Stimulated activated CD4-positive, alpha-beta T cell treated with anti-CD3 and anti-CD28 coated beads, TNF-alpha, amount 100 ng/mL, for 48 hours (primary cell): ENCODE measurements around the gene PDZK1IP1.
"Not testable (repeated sequence)": the region's sequence is repeated elsewhere in the genome, so short reads cannot be mapped to it uniquely, and the experiment has no call there.

ENCODE experiments used
- DNase-seq, 3 donors: peaks; one replicate each; pipeline ENCODE4 v3.0.0-alpha.2; 2020; ENCODE audit warnings: low read depth in 3 of 3

PDZK1IP1 gene

DNA sequence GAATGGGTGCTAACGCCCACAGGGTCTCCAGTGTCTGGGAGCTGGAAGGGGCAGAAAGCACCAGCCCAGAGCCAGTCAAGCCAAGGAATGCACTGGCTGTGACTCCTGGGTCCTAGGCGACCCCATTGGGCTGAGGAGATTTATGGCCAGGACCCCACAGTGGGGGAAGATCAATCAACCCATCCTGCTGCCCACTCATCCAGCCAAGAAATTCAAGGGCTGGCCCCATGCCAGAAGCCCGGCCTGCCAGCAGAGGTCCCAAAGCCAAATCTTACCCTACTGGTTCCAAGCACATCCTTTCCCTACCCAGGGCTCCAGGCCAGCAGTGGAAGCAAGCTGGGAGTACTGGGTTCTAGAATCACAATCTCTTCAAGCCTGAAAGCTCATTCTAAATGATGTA, 6.8 kb upstream of the PDZK1IP1 start:
- no peak for DNase-seq

DNA sequence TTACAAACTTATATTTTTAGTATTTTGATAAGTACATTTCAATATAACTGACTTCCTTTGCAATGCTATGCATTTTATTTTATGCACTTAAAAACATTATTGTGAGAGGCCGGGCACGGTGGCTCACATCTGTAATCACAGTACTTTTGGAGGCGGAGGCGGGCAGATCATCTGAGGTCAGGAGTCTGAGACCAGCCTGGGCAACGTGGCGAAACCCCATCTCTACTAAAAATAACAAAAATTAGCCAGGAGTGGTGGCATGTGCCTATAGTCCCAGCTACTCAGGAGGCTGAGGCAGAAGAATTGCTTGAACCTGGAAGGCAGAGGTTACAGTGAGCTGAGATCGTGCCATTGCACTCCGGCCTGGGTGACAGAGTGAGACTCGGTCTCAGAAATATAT, 6.1 kb upstream of the PDZK1IP1 start:
- not testable (repeated sequence) for DNase-seq

DNA sequence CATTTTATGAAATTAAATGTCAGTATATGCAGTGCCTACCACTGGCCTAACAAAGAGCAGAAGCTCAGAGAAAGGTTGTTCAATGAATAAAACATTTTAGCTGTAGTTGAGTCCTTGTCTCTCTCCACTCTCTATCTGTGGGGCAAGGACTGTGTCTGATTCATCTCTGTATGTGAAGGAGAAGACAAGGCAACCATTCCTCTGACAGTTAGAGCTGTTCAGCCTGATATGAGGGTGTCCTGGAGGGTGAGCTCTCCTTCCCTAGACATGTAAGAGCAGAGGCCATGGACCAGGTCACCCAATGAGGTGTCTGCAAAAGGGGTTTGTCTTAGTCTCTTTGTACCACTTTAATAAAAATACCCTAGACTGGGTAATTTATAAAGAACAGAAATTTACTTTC, 4.5 kb upstream of the PDZK1IP1 start:
- DNase-seq, result no peak

DNA sequence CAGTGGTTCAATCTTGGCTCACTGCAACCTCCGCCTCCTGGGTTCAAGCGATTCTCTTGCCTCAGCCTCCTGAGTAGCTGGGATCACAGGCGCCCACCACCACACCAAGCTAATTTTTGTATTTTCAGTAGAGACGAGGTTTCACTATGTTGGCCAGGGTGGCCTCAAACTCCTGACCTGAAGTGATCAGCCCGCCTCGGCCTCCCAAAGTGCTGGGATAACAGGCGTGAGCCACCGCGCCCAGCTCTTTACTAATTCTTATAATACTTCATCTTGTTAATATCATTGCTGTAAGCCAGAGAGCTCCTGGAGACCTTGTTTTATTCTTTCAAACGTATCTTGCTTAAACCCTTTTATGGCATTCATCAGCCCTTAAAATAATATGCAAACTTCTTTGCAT, 3.7 kb upstream of the PDZK1IP1 start:
- not testable (repeated sequence) for DNase-seq

DNA sequence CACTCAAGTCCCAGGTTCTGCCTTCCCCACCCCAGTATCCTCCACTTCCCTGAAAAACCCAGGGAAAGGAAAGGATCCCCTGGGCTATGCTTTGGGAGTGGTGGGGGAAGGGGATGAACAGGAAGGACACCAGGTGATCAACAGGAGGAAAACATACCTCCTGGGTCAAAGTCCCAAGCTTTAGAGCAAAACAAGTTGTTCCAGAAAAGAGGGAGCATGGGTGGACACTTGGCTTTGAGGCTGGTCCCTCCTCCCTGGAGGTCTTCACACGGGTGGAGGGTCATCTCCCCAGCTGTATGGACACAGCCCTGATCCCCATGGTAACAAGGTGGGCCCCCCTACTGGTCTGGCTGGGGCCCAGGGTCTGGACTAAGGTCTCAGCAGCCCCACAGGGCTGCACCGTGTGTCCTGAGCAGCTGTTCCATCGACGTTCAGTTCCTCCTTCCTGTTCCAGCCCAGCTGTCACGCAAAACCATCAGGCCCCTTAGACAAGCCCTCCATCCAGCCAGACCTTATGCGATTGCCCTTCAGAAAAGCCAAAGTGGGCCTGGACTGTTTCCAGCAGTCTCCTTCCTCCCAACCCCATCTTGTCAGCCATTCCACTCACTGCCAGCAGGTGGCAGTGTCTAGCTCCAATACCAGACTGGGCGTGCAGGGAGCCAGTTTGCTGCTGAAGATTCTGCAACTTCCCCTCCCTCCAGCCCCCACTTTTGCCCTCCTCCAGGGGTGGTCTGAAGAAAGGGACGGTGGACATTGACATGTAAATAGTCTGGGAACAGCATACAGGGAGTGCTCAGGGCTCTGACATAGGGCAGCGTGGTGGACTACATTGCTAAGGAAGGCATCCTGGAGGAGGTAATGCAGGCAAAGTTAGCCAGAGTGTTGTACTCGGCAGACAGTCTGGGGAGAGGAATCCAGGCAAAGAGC, 2.9 kb upstream of the PDZK1IP1 start:
- peak; percentile 40 to 50 (median 47) for DNase-seq

DNA sequence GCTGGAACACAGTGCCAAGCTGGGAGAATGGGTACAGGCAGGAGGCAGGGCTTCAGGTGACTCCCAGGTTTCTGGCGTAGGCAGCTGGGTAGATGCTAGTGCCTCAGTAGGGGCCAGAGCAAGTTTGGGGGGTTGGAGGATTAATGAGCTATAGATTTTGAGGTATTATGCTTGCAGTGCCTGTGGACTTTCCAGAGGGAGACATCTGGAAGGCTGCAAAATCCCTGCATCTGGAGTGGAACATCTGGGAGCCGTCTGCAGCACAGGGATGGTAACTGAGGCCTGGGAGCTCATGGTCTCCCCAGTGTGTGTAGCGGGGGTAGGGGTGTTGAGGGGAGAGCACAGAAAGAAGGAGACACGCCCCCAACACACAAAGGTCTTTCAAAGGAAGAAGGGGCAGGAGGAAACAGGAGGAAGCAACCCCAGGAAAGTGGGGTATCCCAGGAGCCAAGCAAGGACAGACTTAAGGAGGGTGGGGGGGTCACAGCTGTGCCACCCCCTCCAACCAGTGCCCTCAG, 2.2 kb upstream of the PDZK1IP1 start:
- no peak for DNase-seq

DNA sequence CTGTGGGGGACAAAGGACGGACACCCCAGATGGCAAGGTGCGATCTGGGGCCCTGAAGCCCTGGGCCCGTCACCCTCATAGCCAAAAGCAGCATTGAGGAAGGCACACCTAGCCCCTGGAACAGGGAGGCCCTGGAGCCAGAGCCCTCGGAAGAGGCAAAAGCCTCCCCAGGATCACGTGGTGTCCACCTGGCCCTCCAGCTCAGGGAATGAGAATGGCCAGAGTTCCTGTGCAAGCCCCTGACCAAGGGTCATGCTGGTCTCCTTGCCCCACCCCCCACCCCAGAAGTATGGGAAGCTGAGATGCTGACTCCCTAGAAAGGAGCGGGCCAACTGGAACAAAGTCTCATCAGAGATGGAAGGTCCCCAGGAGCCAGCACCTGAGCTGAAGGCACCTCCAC, 1.0 kb upstream of the PDZK1IP1 start:
- DNase-seq, result no peak

DNA sequence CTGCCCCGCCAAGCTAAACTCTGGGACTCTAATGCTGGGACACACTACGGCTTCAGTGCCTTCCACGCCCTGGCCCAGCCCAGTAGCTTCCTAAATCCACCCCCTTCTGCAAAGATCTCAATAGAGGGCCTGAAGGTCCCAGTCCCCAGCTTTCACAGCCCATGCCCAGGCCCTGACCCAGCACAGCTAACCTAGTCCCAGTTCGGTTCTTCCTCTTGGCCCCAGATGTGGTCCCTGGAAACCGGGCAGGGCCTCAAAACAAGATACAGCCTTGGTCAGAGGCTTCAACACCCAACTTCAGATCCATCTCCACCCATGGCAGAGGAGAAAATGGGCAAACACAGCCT, 646 bp upstream of the PDZK1IP1 start:
- DNase-seq, result no peak

DNA sequence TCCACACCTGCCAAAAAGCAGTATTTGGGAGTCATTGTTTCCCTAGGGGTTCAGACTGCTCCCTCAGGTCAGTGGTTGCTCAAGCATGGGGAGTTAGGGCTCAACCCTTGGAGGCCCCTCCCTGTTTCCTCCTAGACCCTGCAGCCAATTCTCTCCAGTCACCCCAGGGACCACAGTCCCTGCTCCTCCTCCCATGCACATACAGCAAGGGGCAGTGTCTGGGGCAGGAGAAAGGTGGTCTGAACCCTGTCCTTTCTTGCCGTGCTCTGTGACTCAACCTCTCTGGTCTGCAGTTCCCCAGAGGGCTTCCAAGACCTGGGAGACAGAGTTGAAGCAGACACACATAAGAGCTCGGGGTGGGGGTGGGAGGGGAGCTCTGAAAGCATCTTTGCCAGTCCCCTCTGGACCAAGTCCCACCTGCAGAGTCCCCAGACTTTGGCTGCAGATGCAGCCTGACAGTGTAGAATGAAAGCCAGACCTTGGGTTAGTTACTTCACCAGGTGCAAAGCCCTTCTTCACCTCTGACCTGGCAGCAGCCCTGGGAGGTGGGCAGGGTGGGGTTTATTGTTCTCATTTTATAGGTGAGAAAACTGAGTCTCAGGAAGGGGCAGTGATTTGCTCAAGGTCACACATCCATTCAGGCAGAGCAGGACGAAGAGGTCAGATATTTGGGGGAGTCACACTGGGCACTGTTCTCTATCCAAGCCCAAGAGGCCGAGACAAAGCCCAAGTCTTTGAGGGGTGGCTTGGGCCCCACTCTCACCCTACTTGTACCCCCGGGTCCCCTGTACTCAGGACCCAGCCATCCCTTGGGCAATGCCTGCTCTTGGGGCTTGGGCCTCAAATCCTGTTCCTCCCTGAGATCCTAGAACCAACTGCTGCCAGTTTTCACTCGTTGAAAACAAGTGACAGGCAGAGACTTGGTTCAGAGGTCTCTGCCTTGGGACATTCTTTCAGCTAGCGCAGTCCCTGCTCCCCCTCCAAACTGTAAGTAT, 748 bp downstream of the PDZK1IP1 start:
- DNase-seq, result no peak

DNA sequence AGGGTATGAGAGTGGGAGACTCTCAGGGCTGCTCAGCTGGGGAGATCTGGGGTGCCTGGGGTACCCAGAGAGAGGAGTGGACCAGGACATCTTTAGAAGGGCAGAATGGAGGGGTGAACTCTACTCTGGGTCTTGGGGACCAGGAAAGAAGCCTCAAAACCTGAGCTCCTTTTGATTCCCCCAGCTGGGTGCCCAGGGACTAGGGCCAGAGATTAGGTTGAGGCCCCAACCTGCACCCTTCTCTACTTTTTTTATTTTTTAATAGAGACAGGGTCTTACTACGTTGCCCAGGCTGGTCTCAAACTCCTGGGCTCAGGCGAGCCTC, 1.9 kb downstream of the PDZK1IP1 start:
- DNase-seq, result no peak

DNA sequence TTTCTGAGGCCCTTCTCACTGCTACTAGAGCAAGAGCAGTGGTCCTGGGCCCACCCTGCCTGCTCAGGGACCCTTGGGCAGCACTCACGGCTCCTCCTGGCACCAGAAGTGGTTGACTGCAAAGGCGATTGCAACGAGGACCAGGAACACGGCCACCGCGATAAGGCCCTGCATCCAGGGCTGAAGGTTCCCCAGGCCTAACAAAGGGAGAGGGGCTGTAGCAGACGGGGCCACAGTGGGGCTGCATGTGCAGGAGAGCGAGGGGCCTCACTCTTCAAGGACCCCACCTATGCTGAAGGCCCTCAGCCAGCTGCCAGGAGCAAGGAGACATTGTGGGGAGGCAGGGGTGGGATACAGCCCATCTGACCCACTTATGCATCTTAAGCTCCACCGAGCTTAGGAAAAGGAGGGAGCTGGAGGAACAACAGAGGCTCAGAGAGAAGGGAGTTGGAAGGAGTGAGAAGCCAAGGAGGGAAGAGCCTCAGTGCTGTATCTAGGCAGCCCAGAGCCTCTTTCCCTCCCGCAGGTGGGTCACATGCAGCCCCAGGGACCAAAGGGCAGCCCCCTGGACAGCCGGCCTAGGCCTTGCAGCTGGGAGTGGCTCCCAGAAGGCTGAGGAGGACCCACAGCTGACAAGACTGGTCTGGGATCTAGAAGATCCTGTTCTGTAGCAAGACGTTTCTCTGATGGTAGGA, 2.5 kb downstream of the PDZK1IP1 start:
- DNase-seq, result no peak

DNA sequence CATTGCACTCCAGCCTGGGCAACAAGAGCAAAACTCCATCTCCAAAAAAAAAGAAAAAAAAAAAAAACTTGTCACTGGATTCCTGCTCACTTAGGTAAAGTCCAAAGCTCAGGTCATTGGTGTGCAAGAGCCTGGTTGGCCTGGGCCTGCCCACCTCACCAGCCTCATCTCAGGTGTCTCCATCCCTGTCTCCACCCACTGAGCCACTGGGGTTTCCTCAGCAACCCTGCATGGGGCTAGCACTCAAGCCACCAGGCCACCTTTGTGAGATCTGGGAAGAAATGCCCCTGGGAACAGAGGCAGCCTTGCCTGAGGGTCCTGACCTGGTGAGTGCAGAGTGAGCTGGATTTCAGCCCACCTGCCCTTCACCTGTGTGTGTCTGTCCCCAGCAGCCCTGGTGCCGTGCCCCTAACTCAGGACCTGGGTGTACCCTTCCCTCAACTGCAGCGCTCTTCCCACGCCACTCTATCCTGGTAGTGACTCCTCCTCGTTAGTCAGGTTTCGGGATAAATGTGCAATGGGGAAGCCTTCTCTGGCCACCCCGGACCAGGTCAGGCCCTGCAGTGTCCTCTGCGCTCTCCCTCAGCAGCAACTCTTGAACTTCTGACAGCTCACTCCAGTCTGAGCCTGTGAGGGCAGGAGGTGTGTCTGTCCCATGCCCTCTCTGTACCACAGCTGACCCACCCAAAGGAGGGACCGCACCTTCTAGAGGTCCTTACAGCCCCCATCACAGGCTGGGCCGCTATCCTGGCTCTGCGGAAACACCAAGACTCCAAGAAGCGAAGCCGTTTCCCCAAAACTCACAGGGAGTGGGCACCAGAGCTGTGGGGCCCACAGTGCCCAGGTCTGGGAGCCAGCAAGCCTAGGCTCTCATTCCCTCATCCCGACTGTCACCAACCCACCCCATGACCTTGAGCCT, 3.3 kb downstream of the PDZK1IP1 start:
- DNase-seq, result no peak

DNA sequence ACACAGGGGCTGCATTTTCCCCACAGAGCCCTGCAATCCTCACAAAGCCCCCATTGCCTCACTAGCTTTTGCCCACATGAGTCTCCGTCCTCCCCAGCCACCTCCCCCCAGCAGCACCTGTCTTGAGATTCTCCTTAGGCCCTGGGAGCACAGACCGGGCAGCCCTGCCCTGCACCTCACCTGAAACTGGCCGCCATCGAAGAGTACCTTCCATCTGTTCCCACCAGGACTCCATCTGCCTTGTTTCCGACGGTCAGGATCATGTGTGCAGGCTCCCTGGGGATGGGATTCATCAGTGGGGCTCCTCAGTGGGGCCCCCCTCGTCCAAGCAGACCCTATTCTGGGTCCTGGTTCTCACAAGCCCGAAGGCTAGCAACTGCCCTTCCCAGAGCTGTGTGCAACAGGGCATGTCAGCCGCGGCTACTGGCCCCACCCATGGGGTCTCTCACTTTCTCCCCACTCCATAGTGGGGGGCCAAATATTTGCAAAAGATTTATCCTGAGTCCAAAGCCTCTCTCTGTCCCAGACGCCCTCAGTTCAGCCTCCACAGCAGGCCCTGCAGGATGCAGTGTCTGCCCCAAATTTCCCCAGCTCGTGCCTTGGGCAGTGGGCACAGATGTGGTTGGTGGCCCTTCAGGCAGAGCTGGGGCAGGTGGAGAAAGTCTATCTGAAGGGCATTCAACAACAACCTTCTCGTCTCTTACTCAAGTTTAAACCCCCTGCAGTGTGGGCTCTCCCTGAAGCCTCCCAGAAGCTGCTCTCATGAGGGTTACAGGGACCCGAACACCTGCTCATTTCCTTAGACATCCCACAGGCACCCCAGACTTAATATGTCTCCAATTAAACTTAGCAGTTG, 4.8 kb downstream of the PDZK1IP1 start:
- no peak for DNase-seq

DNA sequence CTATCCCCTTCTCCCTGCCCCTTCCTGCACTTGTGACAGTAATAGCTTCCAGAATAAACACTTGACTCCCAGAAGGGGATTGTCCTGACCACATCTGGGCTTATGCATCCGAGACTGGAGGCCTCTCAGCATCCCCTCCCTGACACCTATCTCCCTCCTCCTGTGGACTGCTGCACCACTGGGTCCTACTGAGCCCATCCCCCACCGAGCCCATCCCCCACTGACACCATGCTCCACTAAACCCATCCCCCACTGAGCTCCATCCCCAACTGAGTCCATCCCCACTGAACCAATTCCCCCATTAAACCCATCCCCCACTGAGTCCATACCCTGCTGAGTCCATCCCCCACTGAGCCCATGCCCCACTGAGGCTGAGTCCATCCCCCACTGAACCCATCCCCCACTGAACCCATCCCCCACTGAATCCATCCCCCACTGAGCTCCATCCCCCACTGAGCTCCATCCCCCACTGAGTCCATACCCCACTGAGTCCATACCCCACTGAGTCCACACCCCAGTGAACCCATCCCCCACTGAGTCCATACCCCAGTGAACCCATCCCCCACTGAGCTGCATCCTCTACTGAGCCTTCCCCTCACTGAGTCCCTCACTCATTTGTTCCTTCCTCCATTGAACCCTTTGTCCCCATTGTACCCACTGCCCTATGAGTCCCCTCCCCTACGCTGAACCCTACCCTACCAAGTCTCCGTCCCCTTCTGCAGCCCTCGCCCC, 5.6 kb downstream of the PDZK1IP1 start:
- DNase-seq, result no peak

DNA sequence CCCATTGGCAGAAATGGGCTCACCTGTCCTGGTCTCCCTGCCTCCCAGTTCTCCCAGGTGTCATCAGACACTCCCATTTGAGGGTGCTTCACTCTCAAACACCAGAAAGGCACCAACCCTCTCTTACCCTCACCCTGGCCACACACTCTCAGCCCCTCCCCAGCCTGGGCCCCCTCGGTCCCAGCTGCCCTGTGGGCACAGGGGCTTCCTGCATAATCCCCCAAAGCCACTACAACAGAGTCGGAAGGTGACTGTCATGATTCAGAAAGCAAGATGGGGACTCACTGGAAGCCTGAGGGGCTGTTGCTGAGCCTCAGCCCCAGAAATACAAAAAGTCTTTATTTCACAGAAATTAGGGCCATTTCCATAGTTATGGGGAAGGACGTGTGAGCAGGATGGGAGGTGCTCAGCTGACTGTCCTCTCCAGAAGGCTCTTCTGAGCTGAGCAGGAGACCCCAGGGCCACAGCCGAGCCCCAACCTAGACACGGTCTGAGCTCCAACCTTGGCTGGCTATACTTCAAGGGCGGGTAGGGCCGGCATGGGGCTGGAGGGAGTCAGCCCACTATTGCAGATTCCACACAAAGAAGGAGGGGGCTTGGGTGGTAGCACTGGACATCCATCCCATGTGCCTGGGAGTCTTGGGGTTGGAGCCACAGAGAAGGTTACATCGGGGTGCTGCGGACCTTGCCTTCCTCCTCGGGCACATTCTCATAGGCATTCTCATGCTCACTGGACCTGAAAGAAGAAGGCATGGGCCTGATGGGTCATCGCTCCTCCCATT, 6.3 kb downstream of the PDZK1IP1 start:
- DNase-seq, result no peak

DNA sequence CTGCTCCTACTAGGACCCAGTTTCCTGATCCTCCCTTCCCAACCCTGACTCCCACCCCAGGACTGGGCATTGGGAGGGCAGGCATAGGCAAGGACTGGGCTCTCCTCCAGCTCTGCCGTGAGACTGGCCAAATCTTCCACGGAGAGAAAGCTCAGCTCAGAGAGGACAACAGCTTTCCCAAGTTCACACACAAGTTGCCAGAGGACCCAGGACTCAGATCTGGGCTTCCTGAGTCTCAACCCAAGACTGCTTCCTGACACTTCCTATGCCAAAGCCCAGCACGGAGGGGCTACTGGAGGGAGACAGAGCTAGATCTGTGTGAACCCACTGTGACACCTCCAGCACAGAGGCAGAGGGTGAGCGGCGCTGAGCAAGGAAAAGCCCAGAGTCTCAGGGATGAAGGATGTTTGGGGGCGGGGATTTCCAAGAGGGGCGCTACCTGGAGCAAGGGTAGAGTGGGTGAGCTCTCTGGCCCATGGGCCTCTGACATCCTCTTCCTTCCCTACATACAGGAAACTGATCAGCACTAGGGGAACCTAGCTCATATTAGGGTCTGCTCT, 7.1 kb downstream of the PDZK1IP1 start:
- no peak for DNase-seq

DNA sequence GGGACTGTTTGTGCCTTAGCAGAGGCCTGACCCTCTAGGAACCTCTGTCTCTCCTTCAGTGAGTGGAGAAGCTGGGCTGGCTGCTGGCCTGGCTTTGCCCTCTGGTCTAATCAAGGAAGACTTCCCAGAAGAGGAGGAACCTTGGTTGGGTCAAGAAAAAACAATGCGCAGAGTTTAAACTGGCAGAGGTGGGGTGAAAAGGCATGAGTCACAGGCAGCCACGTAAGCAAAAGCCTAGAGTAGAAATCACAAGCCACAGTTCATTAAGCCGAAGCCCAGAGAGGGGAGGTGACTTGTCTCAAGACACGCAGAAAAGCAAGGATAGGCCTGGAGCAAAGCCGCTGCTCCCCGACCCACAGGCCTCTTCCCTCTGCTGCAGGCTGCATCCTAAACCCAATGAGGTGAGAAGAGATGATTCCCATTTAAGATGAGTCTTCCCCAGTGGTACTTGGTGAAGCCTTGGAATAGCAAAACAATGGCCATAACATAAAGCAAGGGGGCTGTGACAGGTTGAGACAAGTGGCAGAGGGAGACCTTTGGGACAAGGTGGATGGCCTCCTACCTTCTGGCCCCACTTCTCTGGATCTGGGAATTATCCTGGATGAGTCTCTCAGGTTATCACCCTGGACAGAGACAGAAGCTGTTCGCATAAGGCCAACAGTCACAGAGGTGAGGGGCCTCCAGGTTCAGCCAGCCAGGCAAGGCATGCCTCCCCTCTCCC, 7.7 kb downstream of the PDZK1IP1 start:
- DNase-seq, result no peak
